GM21717 (cell line): Measurements from ENCODE around the gene MCTP1.
A peak's percentile ranks its signal among the peaks of the same experiment; 100 is the strongest.
"Not testable (repeated sequence)": the region's sequence is repeated elsewhere in the genome, so short reads cannot be mapped to it uniquely, and the experiment has no call there.

ENCODE experiments used
- ATAC-seq: cut with Tn5 transposase; IDR thresholded peaks from one replicate; pipeline ENCODE4 v1.9.1; 2021; ENCODE audit warnings: mild to moderate bottlenecking, moderate library complexity; ENCODE audit not compliant: unreplicated experiment

MCTP1 gene

DNA sequence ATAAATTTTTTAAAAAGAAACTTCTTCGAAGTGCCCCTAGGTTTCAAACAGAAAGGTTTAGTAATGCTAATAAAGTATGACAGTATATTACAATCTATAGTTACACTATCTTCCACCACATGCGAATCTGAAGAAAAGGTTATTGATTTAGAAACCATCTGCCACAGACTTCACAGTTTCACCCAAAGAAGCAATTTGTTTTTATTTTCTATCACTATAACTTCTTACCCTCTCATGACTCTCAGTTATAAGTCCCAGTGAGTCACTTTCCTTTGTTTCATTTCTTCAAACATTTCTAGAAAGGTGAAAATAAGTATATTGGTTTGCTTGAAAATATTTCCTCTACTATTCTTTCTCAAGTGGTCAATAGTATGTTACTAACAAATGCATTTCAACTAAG lies 93.6 kb downstream of the MCTP1 start:
- ATAC-seq, result peak; percentile 89

GRCh38 chr5:95184924-95185323 lies 100.0 kb downstream of the MCTP1 start:
- ATAC-seq, result no peak

GRCh38 chr5:95181644-95182043 lies 103.2 kb downstream of the MCTP1 start:
- no peak for ATAC-seq

DNA sequence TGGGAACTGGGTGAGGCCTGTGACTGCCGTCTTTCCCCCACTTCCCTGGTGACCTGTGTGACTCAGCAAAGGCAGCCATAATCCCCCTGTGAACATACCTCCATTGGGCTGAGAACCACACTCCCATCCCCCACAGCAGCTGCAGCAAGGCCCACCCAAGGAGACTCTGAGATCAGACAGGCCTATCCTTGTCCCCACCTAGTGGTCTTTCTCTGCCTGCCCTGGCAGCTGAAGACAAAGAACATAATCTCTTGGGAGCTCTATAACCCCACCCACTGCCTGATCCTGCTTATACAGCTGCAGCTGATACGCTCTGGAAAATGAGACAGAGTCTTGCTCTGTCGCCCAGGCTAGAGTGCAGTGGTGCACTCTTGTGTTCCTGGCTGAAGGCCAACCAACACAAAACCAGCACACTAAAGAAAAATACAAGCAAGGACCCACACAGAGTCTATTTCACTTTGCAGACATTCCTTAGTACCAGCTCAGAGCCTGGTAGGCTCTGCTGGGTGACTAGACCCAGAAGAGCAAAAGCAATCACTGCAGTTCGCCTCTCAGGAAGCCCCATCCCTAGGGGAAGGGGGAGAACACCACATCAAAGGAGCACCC lies 106.7 kb downstream of the MCTP1 start:
- no peak for ATAC-seq

- no peak for ATAC-seq
Measured at GRCh38 chr5:95177456-95177855, 107.4 kb downstream of the MCTP1 start.

DNA sequence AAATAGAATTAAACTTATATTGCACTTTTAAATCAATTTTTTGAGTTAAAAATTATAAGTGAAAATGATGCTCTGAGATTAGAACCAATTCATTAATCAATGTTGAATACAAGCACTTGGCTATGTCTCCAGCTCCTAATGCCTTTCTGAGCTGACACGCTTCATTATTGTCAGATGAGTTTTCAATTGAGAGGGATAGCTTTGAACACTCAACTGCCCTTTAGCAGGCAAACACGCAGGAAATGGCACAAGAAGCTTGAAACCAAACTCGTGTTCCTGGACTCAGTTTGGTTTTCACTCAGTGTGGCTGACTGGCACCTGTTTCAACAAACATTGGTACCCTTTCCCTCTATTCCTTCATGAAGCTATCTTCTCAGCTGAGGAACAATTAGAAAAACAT lies 109.8 kb downstream of the MCTP1 start:
- ATAC-seq, result no peak

DNA sequence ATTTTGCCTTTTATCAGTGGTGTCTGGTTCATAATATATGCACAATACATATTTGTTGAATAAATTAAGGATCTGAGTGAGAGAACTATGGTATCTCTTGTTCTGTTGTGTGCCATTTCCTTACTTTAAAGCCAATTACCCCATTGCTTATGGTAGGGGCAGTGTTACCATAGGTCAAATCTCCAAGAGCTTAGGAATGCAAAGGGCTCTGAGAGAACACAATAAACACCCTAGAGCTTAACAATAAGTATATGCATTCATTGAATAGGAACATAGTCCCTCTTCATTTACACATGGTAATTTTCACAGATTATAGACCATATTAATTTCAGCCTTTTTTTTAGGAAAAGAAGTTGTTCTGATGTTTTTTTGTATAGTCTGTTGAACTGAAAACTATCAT lies 112.2 kb downstream of the MCTP1 start:
- no peak for ATAC-seq

DNA sequence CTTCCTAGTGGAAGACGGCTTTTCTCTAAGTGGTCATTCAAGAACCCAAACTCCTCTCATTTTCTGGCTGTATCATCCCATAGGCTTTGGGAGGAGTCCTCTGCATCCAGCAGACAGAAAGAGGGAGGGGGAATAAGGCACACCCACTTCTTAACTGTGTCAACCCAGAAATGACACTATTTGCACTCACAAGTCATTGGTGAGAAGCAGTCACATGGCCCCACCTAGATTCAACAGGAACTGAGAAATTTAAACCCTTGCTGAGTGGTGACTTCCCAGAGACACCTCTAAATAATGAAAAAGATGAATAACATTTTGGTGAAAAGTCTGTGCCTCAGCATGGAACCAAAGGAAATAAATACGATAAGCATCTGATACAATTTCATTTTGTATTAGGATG lies 120.0 kb downstream of the MCTP1 start:
- no peak for ATAC-seq

DNA sequence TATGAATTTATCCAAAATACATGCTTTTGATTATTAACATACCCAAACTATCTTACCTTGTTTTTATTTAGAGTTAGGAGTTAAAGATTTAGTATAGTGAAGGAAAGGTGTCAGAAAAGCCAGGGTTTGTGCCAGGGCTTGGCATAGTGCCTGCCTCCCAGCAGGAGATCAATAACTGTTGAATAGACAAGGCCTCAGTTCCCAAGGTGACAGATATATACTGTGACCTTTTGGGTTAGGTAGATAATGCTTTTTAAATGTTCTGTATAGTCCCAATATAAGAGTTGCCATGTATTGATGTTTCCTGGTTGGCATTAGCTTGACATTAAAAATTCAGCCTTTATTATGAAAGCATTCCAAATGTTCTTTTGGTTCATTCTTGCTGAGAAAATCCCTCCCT lies 121.8 kb downstream of the MCTP1 start:
- ATAC-seq, result no peak

- ATAC-seq, result no peak
Measured at GRCh38 chr5:95162231-95162992, 122.5 kb downstream of the MCTP1 start.

DNA sequence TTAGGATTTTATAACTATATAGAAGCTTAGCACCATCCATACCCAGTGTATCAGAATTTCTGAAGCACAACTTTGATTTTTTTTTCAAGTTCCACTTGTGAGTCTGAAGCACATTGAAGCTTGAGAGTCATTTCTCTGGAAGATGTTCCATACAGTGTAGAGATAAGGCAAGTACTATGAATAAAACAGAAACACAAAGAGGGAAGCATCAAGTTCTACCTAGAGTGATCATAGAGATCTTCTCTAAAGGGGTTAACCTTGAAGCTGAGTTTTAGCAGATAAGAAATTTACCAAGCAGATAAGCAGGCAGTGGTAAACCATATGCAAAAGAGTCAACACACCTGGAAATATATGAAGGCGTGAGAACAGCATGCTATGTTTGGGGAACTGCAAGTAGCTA lies 125.3 kb downstream of the MCTP1 start:
- ATAC-seq, result no peak

DNA sequence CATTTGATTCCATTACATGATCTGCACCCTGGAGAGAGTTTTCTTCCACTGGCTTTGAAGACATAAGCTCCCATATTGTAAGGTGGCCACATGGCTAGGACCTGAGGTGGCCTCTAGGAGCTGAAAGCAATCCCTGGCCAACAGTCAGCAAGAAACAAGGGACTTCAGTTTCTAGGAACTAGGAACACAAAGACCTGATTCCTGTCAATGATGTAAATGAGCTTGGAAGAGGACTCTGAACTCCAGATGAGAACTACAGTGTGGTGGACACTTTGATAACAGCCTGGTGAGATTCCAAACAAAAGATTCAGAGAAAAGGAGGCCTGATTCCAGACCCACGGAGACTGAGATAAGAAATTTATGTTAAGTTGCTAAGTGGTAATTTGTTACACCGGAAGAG lies 129.0 kb downstream of the MCTP1 start:
- no peak for ATAC-seq

GRCh38 chr5:95153511-95153910 lies 131.4 kb downstream of the MCTP1 start:
- no peak for ATAC-seq

DNA sequence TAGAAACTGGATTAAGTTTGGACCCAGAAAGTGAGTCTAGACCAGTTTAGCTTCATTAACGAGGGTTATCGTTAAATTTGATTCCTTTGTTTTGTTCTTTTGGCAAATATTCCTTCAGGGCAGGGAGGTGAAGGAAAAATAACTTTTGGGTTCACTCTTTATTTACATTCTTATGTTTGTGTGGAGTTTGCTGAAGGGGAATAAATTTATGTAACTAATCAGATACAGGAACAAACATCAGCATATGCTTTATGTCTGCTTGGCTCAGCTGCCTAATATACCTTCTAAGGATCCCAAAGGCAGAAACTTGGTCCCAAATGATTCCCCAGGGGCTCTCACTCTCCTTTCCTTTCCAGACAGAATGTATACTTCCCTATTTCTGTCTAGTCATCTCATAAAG lies 132.4 kb downstream of the MCTP1 start:
- no peak for ATAC-seq

DNA sequence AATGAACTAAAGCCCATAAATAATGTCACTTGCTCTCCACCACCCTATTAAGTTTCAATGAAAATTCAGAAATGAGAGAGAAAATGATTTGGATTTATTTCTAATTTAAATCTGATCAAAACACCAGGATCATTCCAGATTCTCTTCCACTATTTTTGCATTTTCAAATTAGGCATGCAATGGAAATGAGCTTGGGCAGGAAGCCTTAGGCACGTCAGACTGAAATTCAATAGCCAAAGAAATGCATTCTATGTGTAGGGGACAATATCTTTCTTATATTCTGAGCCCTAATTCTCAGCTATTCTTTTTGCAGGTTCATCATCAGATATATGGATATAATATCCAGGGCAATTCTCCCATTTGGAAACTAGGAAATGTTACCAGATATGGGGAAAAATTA lies 132.8 kb downstream of the MCTP1 start:
- no peak for ATAC-seq

DNA sequence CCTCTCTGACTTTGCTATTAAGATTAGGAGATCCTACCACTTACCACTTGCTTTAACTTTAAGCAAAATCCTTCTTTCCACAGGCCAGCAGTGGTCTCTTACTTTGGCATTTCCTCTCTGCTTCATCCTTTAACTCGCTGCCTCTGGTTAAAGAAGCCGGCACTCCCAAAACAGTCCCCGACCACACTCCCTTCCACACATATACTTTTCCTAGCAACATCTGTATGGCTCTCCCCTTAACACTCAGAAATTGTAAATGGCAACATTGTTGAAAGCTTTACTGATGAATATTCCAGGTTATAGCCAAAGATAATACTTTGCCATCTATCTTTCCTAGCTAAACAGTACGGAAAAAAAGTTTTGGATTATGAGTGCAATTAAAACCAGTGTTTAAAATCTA lies 133.2 kb downstream of the MCTP1 start:
- no peak for ATAC-seq

GRCh38 chr5:95149387-95149786 lies 135.5 kb downstream of the MCTP1 start:
- ATAC-seq, result no peak

- no peak for ATAC-seq
Measured at GRCh38 chr5:95148453-95148852, 136.4 kb downstream of the MCTP1 start.

GRCh38 chr5:95143858-95144257 lies 141.0 kb downstream of the MCTP1 start:
- ATAC-seq, result not testable (repeated sequence)

GRCh38 chr5:95142145-95142544 lies 142.7 kb downstream of the MCTP1 start:
- ATAC-seq, result no peak

GRCh38 chr5:95141141-95141540 lies 143.8 kb downstream of the MCTP1 start:
- no peak for ATAC-seq

- no peak for ATAC-seq
Measured at GRCh38 chr5:95134326-95134725, 150.6 kb downstream of the MCTP1 start.

DNA sequence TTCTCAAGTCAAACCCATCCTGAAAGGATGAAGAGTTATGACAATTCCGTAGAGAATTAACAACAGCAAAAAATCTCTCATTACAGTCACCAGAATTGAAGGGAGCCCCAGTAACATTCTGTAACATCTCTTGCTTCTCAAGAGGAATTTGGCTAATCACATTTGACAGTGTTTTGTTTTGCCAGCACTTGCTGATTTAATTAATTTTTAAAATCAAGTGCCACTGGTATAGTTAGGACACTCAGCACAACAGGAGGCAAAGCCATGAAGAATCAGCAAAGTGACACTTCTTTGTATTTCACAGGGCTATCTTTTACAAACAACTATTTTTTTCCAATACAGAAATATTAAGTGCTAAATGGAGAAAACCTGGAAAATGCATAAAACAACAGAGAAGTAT lies 152.8 kb downstream of the MCTP1 start:
- no peak for ATAC-seq
